HEK293 (cell line): ENCODE measurements around the gene BRD3OS.

Source experiments
- CTCF ChIA-PET: fragments of 350-600 bp; formaldehyde crosslinking; extraction: SDS; loops from one replicate; lab custom pipeline; 2021; ENCODE audit warnings: antibody characterized with exemption; lab: Yijun Ruan, JAX
- POLR2A ChIA-PET: fragments of 300-600 bp; formaldehyde crosslinking; extraction: SDS; loops from one replicate; lab custom pipeline; 2020; ENCODE audit warnings: antibody characterized with exemption, inconsistent platforms; lab: Yijun Ruan, JAX
- H3K27ac ChIP-seq: fragments of 200-500 bp; sonication (Bioruptor generic); 2 replicates; pipeline ENCODE4 v1.5.1; 2014; ENCODE audit warnings: low read depth, low read length, control low read depth, inconsistent platforms; ENCODE audit errors: extremely low read depth
- H3K36me3 ChIP-seq, 2 experiments: fragments of 200-500 bp in 1 of 2; sonication (Bioruptor generic) in 1 of 2; 1 replicate in 1 of 2; 2 replicates in 1 of 2; pipeline ENCODE4 v1.5.1; 2014 to 2017; ENCODE audit warnings: inconsistent platforms in 2 of 2, low read length in 2 of 2; ENCODE audit not compliant: control insufficient read depth in 2 of 2, insufficient read depth in 1 of 2
- H3K4me1 ChIP-seq: fragments of 200-500 bp; sonication (Bioruptor generic); 2 replicates; pipeline ENCODE4 v1.5.1; 2014; ENCODE audit warnings: mild to moderate bottlenecking, low read length, inconsistent platforms; ENCODE audit not compliant: control insufficient read depth, insufficient read depth
- H3K4me3 ChIP-seq: 2 replicates; pipeline ENCODE4 v1.5.1; 2011; ENCODE audit warnings: low read depth, mild to moderate bottlenecking, control low read depth, low read length, moderate library complexity
- H3K9me3 ChIP-seq: fragments of 200-500 bp; sonication (Bioruptor generic); 2 replicates; pipeline ENCODE4 v1.5.1; 2014; ENCODE audit warnings: low read depth, low read length, inconsistent platforms; ENCODE audit not compliant: control insufficient read depth, insufficient read depth
- CTCF ChIP-seq: fragments of 450-650 bp; formaldehyde crosslinking; IDR thresholded peaks from 2 replicates; pipeline ENCODE4 v1.5.1; 2016; ENCODE audit warnings: missing biosample characterization, missing genetic modification characterization
- EGR2 ChIP-seq: fragments of 450-650 bp; formaldehyde crosslinking; IDR thresholded peaks from 2 replicates; pipeline ENCODE4 v1.5.1; 2016; ENCODE audit warnings: low read depth, missing biosample characterization, missing genetic modification characterization
- GLIS1 ChIP-seq: fragments of 450-650 bp; formaldehyde crosslinking; IDR thresholded peaks from 2 replicates; pipeline ENCODE4 v1.5.1; 2016; ENCODE audit warnings: missing biosample characterization, missing genetic modification characterization
- PRDM1 ChIP-seq: fragments of 450-650 bp; formaldehyde crosslinking; IDR thresholded peaks from 2 replicates; pipeline ENCODE4; 2016; ENCODE audit warnings: missing biosample characterization, missing genetic modification characterization
- PRDM6 ChIP-seq: fragments of 450-650 bp; formaldehyde crosslinking; IDR thresholded peaks from 2 replicates; pipeline ENCODE4 v1.5.1; 2017; ENCODE audit warnings: missing biosample characterization, missing genetic modification characterization
- RBAK ChIP-seq: fragments of 450-650 bp; formaldehyde crosslinking; IDR thresholded peaks from 2 replicates; pipeline ENCODE4 v1.5.1; 2016; ENCODE audit warnings: missing biosample characterization, missing genetic modification characterization
- ZBTB17 ChIP-seq: fragments of 450-650 bp; formaldehyde crosslinking; IDR thresholded peaks from 2 replicates; pipeline ENCODE4 v1.5.1; 2016; ENCODE audit warnings: missing biosample characterization, missing genetic modification characterization
- ZNF10 ChIP-seq: fragments of 450-650 bp; formaldehyde crosslinking; IDR thresholded peaks from 2 replicates; pipeline ENCODE4 v1.5.1; 2017; ENCODE audit warnings: missing biosample characterization, missing genetic modification characterization
- ZNF155 ChIP-seq: fragments of 450-650 bp; formaldehyde crosslinking; IDR thresholded peaks from 2 replicates; pipeline ENCODE4 v1.5.1; 2016; ENCODE audit warnings: missing biosample characterization, missing genetic modification characterization
- ZNF266 ChIP-seq: fragments of 450-650 bp; formaldehyde crosslinking; IDR thresholded peaks from 2 replicates; pipeline ENCODE4 v1.5.1; 2016; ENCODE audit warnings: missing biosample characterization, missing genetic modification characterization, low read depth
- ZNF416 ChIP-seq: fragments of 450-650 bp; formaldehyde crosslinking; IDR thresholded peaks from 2 replicates; pipeline ENCODE4 v1.5.1; 2016; ENCODE audit warnings: missing biosample characterization, missing genetic modification characterization
- ZNF449 ChIP-seq: fragments of 450-650 bp; formaldehyde crosslinking; IDR thresholded peaks from 2 replicates; pipeline ENCODE4 v1.5.1; 2017; ENCODE audit warnings: missing biosample characterization, mild to moderate bottlenecking, missing genetic modification characterization, moderate library complexity
- ZNF488 ChIP-seq: fragments of 450-650 bp; formaldehyde crosslinking; IDR thresholded peaks from 2 replicates; pipeline ENCODE4 v1.5.1; 2016; ENCODE audit warnings: missing biosample characterization, missing genetic modification characterization
- ZNF558 ChIP-seq: fragments of 450-650 bp; formaldehyde crosslinking; IDR thresholded peaks from 2 replicates; pipeline ENCODE4 v1.5.1; 2016; ENCODE audit warnings: missing biosample characterization, missing genetic modification characterization
- ZNF621 ChIP-seq: fragments of 450-650 bp; formaldehyde crosslinking; IDR thresholded peaks from 2 replicates; pipeline ENCODE4 v1.5.1; 2017; ENCODE audit warnings: missing biosample characterization, missing genetic modification characterization
- ZNF654 ChIP-seq: fragments of 450-650 bp; formaldehyde crosslinking; IDR thresholded peaks from 2 replicates; pipeline ENCODE4 v1.5.1; 2016; ENCODE audit warnings: low read depth, missing biosample characterization, missing genetic modification characterization
- ZNF747 ChIP-seq: fragments of 450-650 bp; formaldehyde crosslinking; IDR thresholded peaks from 2 replicates; pipeline ENCODE4 v1.5.1; 2016; ENCODE audit warnings: missing biosample characterization, missing genetic modification characterization
- ZNF777 ChIP-seq: fragments of 450-650 bp; formaldehyde crosslinking; IDR thresholded peaks from 2 replicates; pipeline ENCODE4 v1.5.1; 2017; ENCODE audit warnings: missing biosample characterization, missing genetic modification characterization, borderline replicate concordance
- TF ChIP-seq, protein P1 (sequence below): fragments of 450-650 bp; formaldehyde crosslinking; IDR thresholded peaks from 2 replicates; pipeline ENCODE4 v1.5.1; 2016; ENCODE audit warnings: missing biosample characterization, missing genetic modification characterization
- TF ChIP-seq, protein P2 (sequence below): fragments of 450-650 bp; formaldehyde crosslinking; IDR thresholded peaks from 2 replicates; pipeline ENCODE4 v1.5.1; 2016; ENCODE audit warnings: missing biosample characterization, missing genetic modification characterization
- TF ChIP-seq, protein P3 (sequence below): fragments of 450-650 bp; formaldehyde crosslinking; IDR thresholded peaks from 2 replicates; pipeline ENCODE4 v1.5.1; 2016; ENCODE audit warnings: missing biosample characterization, missing genetic modification characterization

BRD3OS gene

DNA sequence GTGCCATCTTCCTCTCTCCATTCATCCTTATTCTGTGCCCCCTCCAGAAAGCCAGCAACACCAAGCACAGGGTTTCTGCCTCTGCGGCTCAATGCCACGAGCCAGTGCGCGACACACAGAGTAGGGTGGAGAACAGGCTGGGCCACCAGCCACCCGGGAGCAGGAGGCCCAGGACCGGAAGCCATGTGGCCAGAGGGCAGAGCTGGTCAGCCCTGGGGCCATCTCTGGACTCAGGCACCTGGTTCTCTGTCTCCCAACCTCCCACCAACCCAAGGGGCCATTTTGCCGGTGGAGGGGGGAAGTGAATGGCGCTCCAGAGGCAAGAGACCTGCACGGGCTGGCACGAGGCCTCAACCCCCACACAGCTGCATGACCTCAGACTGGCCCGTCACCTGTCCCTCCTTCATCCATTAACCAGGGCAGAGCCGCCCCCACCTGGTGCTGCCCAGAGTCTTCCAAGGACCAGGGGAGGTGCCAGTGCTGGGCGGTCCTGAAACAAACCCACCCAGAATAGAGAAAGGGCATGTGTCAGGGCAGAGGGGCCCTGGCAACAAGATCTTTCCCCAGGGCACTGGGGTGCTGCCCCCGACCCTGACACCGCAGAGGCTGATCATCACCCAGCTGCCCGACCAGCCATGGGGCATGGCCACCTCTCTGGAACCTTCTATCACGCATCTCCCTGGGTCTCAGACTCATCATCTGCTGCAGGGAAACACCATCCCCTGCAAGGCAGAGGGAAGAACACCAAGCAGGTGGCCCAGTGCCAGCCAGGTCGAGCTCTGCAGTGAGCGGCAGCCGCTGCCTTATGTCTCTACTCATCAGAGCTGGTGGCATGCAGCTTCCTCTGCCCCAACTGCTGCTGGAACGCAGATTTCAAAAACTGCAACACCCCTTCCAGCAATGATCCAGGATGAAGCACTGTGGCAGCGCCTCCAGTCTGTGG lies 45.1 kb upstream of the BRD3OS start:
- Histone ChIP-seq H3K4me3 (no peak overlapping the region), H3K27ac (no peak overlapping the region), H3K36me3 (no peaks in the 10 kb centered on the region), H3K4me1 (no peaks in the 10 kb centered on the region), H3K9me3 (no peaks in the 10 kb centered on the region)
- ChIA-PET POLR2A (no interaction called here), CTCF (interaction anchor here (0.7 to 1.0 kb wide), 3 partner anchors 14 to 238 kb away, joined by 3 read pairs; no protein-coding TSS in a partner anchor)
- TF ChIP-seq GLIS1 = peak; percentile 32; the same call in 1 of the 2 replicates
- TF ChIP-seq, protein P1, sequence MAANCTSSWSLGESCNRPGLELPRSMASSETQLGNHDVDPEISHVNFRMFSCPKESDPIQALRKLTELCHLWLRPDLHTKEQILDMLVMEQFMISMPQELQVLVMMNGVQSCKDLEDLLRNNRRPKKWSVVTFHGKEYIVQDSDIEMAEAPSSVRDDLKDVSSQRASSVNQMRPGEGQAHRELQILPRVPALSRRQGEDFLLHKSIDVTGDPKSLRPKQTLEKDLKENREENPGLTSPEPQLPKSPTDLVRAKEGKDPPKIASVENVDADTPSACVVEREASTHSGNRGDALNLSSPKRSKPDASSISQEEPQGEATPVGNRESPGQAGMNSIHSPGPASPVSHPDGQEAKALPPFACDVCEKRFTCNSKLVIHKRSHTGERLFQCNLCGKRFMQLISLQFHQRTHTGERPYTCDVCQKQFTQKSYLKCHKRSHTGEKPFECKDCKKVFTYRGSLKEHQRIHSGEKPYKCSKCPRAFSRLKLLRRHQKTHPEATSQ = no peak
- TF ChIP-seq ZBTB17 (tag by site-specific recombination) = peak; percentile 73
- no peak for TF ChIP-seq ZNF10 (tag by site-specific recombination)
- no peak for TF ChIP-seq ZNF155 (tag by site-specific recombination)
- no peak for TF ChIP-seq ZNF654 (tag by site-specific recombination)
- no peak for TF ChIP-seq ZNF747 (tag by site-specific recombination)
- TF ChIP-seq ZNF558 (tag by site-specific recombination) = no peak
- TF ChIP-seq ZNF777 (tag by site-specific recombination) = no peak

- TF ChIP-seq ZNF266 (no peak), ZNF449 (tag by site-specific recombination) (no peak), PRDM6 (tag by site-specific recombination) (no peak), ZNF416 (tag by site-specific recombination) (no peak), EGR2 (tag by site-specific recombination) (no peak), PRDM1 (tag by site-specific recombination) (no peak), ZNF488 (tag by site-specific recombination) (no peak), RBAK (tag by site-specific recombination) (no peak), ZNF621 (no peak), CTCF (tag by site-specific recombination) (no peak)
- TF ChIP-seq, protein P2, sequence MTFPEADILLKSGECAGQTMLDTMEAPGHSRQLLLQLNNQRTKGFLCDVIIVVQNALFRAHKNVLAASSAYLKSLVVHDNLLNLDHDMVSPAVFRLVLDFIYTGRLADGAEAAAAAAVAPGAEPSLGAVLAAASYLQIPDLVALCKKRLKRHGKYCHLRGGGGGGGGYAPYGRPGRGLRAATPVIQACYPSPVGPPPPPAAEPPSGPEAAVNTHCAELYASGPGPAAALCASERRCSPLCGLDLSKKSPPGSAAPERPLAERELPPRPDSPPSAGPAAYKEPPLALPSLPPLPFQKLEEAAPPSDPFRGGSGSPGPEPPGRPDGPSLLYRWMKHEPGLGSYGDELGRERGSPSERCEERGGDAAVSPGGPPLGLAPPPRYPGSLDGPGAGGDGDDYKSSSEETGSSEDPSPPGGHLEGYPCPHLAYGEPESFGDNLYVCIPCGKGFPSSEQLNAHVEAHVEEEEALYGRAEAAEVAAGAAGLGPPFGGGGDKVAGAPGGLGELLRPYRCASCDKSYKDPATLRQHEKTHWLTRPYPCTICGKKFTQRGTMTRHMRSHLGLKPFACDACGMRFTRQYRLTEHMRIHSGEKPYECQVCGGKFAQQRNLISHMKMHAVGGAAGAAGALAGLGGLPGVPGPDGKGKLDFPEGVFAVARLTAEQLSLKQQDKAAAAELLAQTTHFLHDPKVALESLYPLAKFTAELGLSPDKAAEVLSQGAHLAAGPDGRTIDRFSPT = no peak
- TF ChIP-seq, protein P3, sequence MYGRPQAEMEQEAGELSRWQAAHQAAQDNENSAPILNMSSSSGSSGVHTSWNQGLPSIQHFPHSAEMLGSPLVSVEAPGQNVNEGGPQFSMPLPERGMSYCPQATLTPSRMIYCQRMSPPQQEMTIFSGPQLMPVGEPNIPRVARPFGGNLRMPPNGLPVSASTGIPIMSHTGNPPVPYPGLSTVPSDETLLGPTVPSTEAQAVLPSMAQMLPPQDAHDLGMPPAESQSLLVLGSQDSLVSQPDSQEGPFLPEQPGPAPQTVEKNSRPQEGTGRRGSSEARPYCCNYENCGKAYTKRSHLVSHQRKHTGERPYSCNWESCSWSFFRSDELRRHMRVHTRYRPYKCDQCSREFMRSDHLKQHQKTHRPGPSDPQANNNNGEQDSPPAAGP (tag by site-specific recombination) = no peak
- TF ChIP-seq, all 188 proteins: peak for 0
- Histone ChIP-seq H3K4me1 (no peaks in the 10 kb centered on the region), H3K4me3 (no peak overlapping the region), H3K27ac (no peak overlapping the region), H3K36me3 (no peaks in the 10 kb centered on the region), H3K9me3 (no peaks in the 10 kb centered on the region)
- POLR2A ChIA-PET = no interaction called here
- CTCF ChIA-PET = interaction anchor here (0.7 to 1.0 kb wide), 3 partner anchors 13 to 239 kb away, joined by 3 read pairs; no protein-coding TSS in a partner anchor
Observed at GRCh38 chr9:133980864-133981588, 44.3 kb upstream of the BRD3OS start.
